Gastrocnemius medialis (tissue), 4 donors: ENCODE measurements around the gene ISG20. TPM values are rescaled to one million over a fixed set of nuclear protein-coding genes. Genes with fewer than 3 reads are reported as not detected.

Source experiments
- ATAC-seq, 2 donors: fragments of 150-250 bp; one replicate each; pipeline ENCODE4 v1.9.1; 2016
- DNase-seq, 2 donors: peaks; one replicate each; pipeline ENCODE4 v3.0.0-alpha.2; 2019
- H3K27ac ChIP-seq, 4 donors: fragments of 200-600 bp; sonication (generic); 1 replicate in 1 of 4; 2 replicates in 3 of 4; pipeline ENCODE4 v1.5.1; 2016 to 2018; ENCODE audit warnings: mild to moderate bottlenecking in 2 of 4, moderate library complexity in 1 of 4
- H3K27me3 ChIP-seq, 3 donors: fragments of 200-600 bp; sonication (generic) in 2 of 3; 1 replicate in 1 of 3; 2 replicates in 2 of 3; pipeline versions ENCODE4 v1.5.1 to v1.6.0; 2016 to 2019; ENCODE audit warnings: mild to moderate bottlenecking in 1 of 3, moderate library complexity in 1 of 3
- H3K36me3 ChIP-seq, 2 donors: fragments of 200-600 bp; sonication (generic) in 1 of 2; one replicate each; pipeline ENCODE4 v1.5.1; 2017 to 2018
- H3K4me1 ChIP-seq, 2 donors: fragments of 200-600 bp; sonication (generic) in 1 of 2; one replicate each; pipeline ENCODE4 v1.5.1; 2016 to 2017; ENCODE audit warnings: mild to moderate bottlenecking in 2 of 2
- H3K4me3 ChIP-seq, 4 donors: fragments of 200-600 bp; sonication (generic) in 3 of 4; 1 replicate in 1 of 4; 2 replicates in 3 of 4; pipeline ENCODE4 v1.5.1; 2016 to 2019; ENCODE audit warnings: mild to moderate bottlenecking in 2 of 4
- H3K9me3 ChIP-seq, 3 donors: fragments of 200-600 bp; sonication (generic) in 2 of 3; 1 replicate in 1 of 3; 2 replicates in 2 of 3; pipeline ENCODE4 v1.5.1; 2016 to 2019
- CTCF ChIP-seq, 5 experiments: fragments of 450-650 bp in 3 of 5; fragments of 200-600 bp in 2 of 5; sonication (generic) in 2 of 5; IDR thresholded peaks in 4 of 5; conservative IDR thresholded peaks in 1 of 5; 1 replicate in 4 of 5; 2 replicates in 1 of 5; pipeline ENCODE4 v1.5.1; 2016 to 2019; ENCODE audit warnings: antibody characterized with exemption in 5 of 5, mild to moderate bottlenecking in 3 of 5, moderate library complexity in 3 of 5
- POLR2A ChIP-seq, 2 donors: fragments of 450-650 bp; IDR thresholded peaks; one replicate each; pipeline ENCODE4 v1.6.1; 2017; ENCODE audit warnings: antibody characterized with exemption in 2 of 2, mild to moderate bottlenecking in 2 of 2, moderate library complexity in 2 of 2
- in situ Hi-C, 4 donors: fragments of 200-750 bp; cut with MboI; loops; one replicate each; pipeline versions ENCODE4 v1.15.0 to v1.8.0; 2017; ENCODE audit warnings: low sequenced_read_pairs in 4 of 4
- intact Hi-C: fragments of 100-400 bp; cut with DNase I; formaldehyde crosslinking; loops from one replicate; pipeline ENCODE4 v1.15.1; 2023; ENCODE audit warnings: low total_unique reads
- total RNA-seq, 4 donors: library from RNA; depleted of rRNA; stranded (reverse); fragments of >200 nt; gene quantifications; one replicate each; pipeline versions ENCODE4 v1.1.0 to v1.2.3, GENCODE V29; 2016

ISG20 gene
- total RNA-seq, 4 donors from 2014 or later: 1.2 to 9.2 (median 1.6) TPM

GRCh38 chr15:88624156-88624970, 14.5 kb upstream of the ISG20 start:
- Histone ChIP-seq H3K27me3 (no peaks in the 10 kb centered on the region), H3K36me3 (peaks cover 0 to 31% of the 10 kb centered on the region in 2 donors), H3K4me3 (no peak overlapping the region), H3K4me1 (peaks cover 14 to 31% of the 10 kb centered on the region in 2 donors), H3K9me3 (no peaks in the 10 kb centered on the region), H3K27ac (no peak overlapping the region)
- TF ChIP-seq POLR2A (IDR thresholded peaks at IDR 0.05) (no peak), CTCF (IDR thresholded peaks at IDR 0.05 in 4 of 5, conservative IDR thresholded peaks at IDR 0.05 in 1 of 5) (peak; percentile 6 to 45 (median 31))
- in situ Hi-C loops: loop anchor here in 1 of 4 donors (25.0 kb wide), 1 partner anchor 137 kb away; no protein-coding TSS in a partner anchor
- ATAC-seq (no peak), DNase-seq (no peak)
- intact Hi-C loops: loop anchor here (5.0 kb wide), 2 partner anchors 273 to 708 kb away; partner anchors contain the start of genes HAPLN3 and POLG

GRCh38 chr15:88624971-88625490, 13.8 kb upstream of the ISG20 start:
- Histone ChIP-seq H3K36me3 (peaks cover 0 to 38% of the 10 kb centered on the region in 2 donors), H3K4me1 (peaks cover 14 to 31% of the 10 kb centered on the region in 2 donors), H3K4me3 (no peak overlapping the region), H3K27ac (no peak overlapping the region), H3K9me3 (no peaks in the 10 kb centered on the region), H3K27me3 (no peaks in the 10 kb centered on the region)
- ATAC-seq (no peak), DNase-seq (no peak)
- in situ Hi-C loops: loop anchor here in 1 of 4 donors (25.0 kb wide), 1 partner anchor 138 kb away; no protein-coding TSS in a partner anchor
- TF ChIP-seq POLR2A (IDR thresholded peaks at IDR 0.05): no peak
- no peak for TF ChIP-seq CTCF (IDR thresholded peaks at IDR 0.05 in 4 of 5, conservative IDR thresholded peaks at IDR 0.05 in 1 of 5)
- intact Hi-C loops: loop anchor here (5.0 kb wide), 2 partner anchors 272 to 707 kb away; partner anchors contain the start of genes HAPLN3 and POLG

- DNase-seq (no peak), ATAC-seq (no peak)
- TF ChIP-seq POLR2A (IDR thresholded peaks at IDR 0.05) (no peak), CTCF (IDR thresholded peaks at IDR 0.05 in 4 of 5, conservative IDR thresholded peaks at IDR 0.05 in 1 of 5) (no peak)
- Histone ChIP-seq H3K36me3 (peaks cover 0 to 46% of the 10 kb centered on the region in 2 donors), H3K9me3 (no peaks in the 10 kb centered on the region), H3K4me3 (no peak overlapping the region), H3K27me3 (no peaks in the 10 kb centered on the region), H3K4me1 (peaks cover 14 to 27% of the 10 kb centered on the region in 2 donors), H3K27ac (no peak overlapping the region)
- in situ Hi-C loops: no loop called here
- intact Hi-C loops: no loop called here
Observed at GRCh38 chr15:88625943-88626741, 12.7 kb upstream of the ISG20 start.

GRCh38 chr15:88627463-88627862, 11.4 kb upstream of the ISG20 start:
- ATAC-seq: no peak
- Histone ChIP-seq H3K27me3 (no peaks in the 10 kb centered on the region), H3K4me1 (peaks cover 5 to 17% of the 10 kb centered on the region in 2 donors), H3K27ac (no peak overlapping the region), H3K36me3 (peaks cover 0 to 56% of the 10 kb centered on the region in 2 donors), H3K9me3 (no peaks in the 10 kb centered on the region), H3K4me3 (no peak overlapping the region)
- no peak for DNase-seq
- in situ Hi-C loops (no loop called here), intact Hi-C loops (no loop called here)
- no peak for TF ChIP-seq POLR2A (IDR thresholded peaks at IDR 0.05)
- TF ChIP-seq CTCF (IDR thresholded peaks at IDR 0.05 in 4 of 5, conservative IDR thresholded peaks at IDR 0.05 in 1 of 5): no peak
